ENCODE results near the gene EDIL3. TPM values are rescaled to one million over a fixed set of nuclear protein-coding genes. Genes with fewer than 3 reads are reported as not detected.

EDIL3 gene
- polyA plus RNA-seq, 1 donor (not counting 4 experiments of a cell fraction or from before 2014, with no cell fraction given), result 0.34 TPM

GRCh38 chr5:83993803-83994202, 390.9 kb downstream of the EDIL3 start:
- H3K9ac ChIP-seq (ENCODE audit: control insufficient read depth, extremely low read depth, insufficient read depth, low read length), result no peak overlapping the region
- no peaks in the 10 kb centered on the region for H3K4me1 ChIP-seq (ENCODE audit: control insufficient read depth, extremely low read depth, insufficient read depth, low read length)
- DNase-seq (ENCODE audit: low read depth, low spot score) (no peak), FAIRE-seq (no peak)
- H3K9me3 ChIP-seq (ENCODE audit: control insufficient read depth, low read depth, low read length), result no peaks in the 10 kb centered on the region
- TF ChIP-seq EZH2 (IDR thresholded peaks at IDR 0.05; ENCODE audit: low read length), result no peak
- no peak for TF ChIP-seq CTCF (optimal IDR thresholded peaks at IDR 0.05 in 1 of 3, IDR thresholded peaks at IDR 0.05 in 1 of 3, conservative IDR thresholded peaks at IDR 0.05 in 1 of 3; ENCODE audit: extremely low read depth in 1 of 3, insufficient read depth in 2 of 3, low read length in 3 of 3)
- H3K4me3 ChIP-seq (ENCODE audit: control insufficient read depth in 2 of 3, extremely low read depth in 1 of 3, insufficient read depth in 2 of 3, low read depth in 1 of 3, low read length in 3 of 3), result no peak overlapping the region
- no peaks in the 10 kb centered on the region for H3K27me3 ChIP-seq (ENCODE audit: control insufficient read depth, extremely low read depth, insufficient read depth, low read length)
- H3K79me2 ChIP-seq (ENCODE audit: control insufficient read depth, insufficient read depth, low read length), result no peaks in the 10 kb centered on the region
- dilution Hi-C loops (cut with MboI; ENCODE audit: extremely low pct_ligation_motif_present, low sequenced_read_pairs), result no loop called here
- H2AFZ ChIP-seq (ENCODE audit: control insufficient read depth, low read length), result no peak overlapping the region
- H3K9me1 ChIP-seq (ENCODE audit: control insufficient read depth, extremely low read depth, insufficient read depth, low read length), result no peaks in the 10 kb centered on the region
- H3K4me2 ChIP-seq (ENCODE audit: control insufficient read depth, extremely low read depth, insufficient read depth, low read depth, low read length), result no peak overlapping the region
- no peaks in the 10 kb centered on the region for H4K20me1 ChIP-seq (ENCODE audit: control insufficient read depth, extremely low read depth, insufficient read depth, low read length)
- H3K36me3 ChIP-seq (ENCODE audit: control insufficient read depth in 2 of 2, extremely low read depth in 1 of 2, insufficient read depth in 2 of 2, low read length in 2 of 2), result no peaks in the 10 kb centered on the region
- no peak overlapping the region for H3K27ac ChIP-seq (ENCODE audit: control insufficient read depth, insufficient read depth, low read length)

DNA sequence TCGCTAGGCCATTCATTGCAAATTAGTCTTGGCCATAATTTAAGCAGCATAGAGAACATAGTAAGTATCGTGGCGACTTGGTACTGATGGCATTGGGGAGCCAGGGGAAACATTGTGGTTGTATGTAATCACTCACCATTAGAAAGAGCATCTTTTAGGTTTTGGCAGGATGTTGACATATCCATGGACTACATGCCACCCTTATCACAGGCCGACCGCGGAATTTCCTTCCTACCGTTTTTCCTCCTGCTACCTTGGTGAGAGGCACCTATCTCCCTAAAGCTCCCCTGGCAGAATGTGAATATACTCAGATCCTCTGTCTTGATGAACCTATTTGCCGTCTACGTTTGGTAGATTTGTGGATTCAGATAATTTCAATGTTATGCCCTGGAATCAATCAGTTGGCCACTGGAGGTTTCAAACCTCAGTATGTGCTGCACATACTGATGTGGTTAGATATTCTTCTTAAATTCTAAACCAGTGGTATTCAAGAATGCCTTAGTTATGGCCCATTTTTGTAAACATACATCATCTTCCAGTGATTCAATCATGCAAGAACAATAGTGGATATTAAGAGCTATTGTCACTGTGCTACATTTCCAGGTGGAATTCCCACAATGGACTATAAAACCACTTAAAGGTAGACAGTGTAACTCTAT, 393.0 kb downstream of the EDIL3 start:
- no peaks in the 10 kb centered on the region for H3K36me3 ChIP-seq (ENCODE audit: control insufficient read depth in 2 of 2, extremely low read depth in 1 of 2, insufficient read depth in 2 of 2, low read length in 2 of 2)
- no peaks in the 10 kb centered on the region for H3K9me3 ChIP-seq (ENCODE audit: control insufficient read depth, low read depth, low read length)
- no peak overlapping the region for H3K4me2 ChIP-seq (ENCODE audit: control insufficient read depth, extremely low read depth, insufficient read depth, low read depth, low read length)
- no peak overlapping the region for H3K27ac ChIP-seq (ENCODE audit: control insufficient read depth, insufficient read depth, low read length)
- H3K27me3 ChIP-seq (ENCODE audit: control insufficient read depth, extremely low read depth, insufficient read depth, low read length), result no peaks in the 10 kb centered on the region
- DNase-seq (ENCODE audit: low read depth, low spot score) (no peak), FAIRE-seq (no peak)
- H3K9ac ChIP-seq (ENCODE audit: control insufficient read depth, extremely low read depth, insufficient read depth, low read length), result no peak overlapping the region
- H4K20me1 ChIP-seq (ENCODE audit: control insufficient read depth, extremely low read depth, insufficient read depth, low read length), result no peaks in the 10 kb centered on the region
- H2AFZ ChIP-seq (ENCODE audit: control insufficient read depth, low read length), result no peak overlapping the region
- H3K9me1 ChIP-seq (ENCODE audit: control insufficient read depth, extremely low read depth, insufficient read depth, low read length), result no peaks in the 10 kb centered on the region
- dilution Hi-C loops (cut with MboI; ENCODE audit: extremely low pct_ligation_motif_present, low sequenced_read_pairs), result no loop called here
- no peak for TF ChIP-seq EZH2 (IDR thresholded peaks at IDR 0.05; ENCODE audit: low read length)
- no peak overlapping the region for H3K4me3 ChIP-seq (ENCODE audit: control insufficient read depth in 2 of 3, extremely low read depth in 1 of 3, insufficient read depth in 2 of 3, low read depth in 1 of 3, low read length in 3 of 3)
- peaks cover 5% of the 10 kb centered on the region for H3K4me1 ChIP-seq (ENCODE audit: control insufficient read depth, extremely low read depth, insufficient read depth, low read length)
- H3K79me2 ChIP-seq (ENCODE audit: control insufficient read depth, insufficient read depth, low read length), result no peaks in the 10 kb centered on the region

DNA sequence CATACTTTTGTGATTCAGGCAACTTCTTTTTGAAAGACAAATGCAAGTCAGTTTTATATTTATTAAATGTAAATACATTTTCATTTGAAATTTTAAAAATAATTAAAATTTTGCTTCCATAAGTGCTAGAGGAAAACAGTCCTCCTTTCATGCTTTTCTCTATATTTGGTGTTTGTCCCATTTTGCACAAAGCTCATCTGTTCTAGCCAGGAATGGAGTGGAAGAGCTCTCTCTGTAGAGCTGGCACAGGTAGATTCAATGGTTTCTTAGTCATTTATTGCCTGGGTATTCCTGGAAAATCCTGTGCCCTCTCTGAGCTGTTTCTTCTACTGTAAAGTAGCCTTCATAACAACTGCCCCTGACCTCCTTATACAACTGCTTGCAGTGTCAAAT, 396.4 kb downstream of the EDIL3 start:
- TF ChIP-seq EZH2 (IDR thresholded peaks at IDR 0.05; ENCODE audit: low read length) (no peak), CTCF (optimal IDR thresholded peaks at IDR 0.05 in 1 of 3, IDR thresholded peaks at IDR 0.05 in 1 of 3, conservative IDR thresholded peaks at IDR 0.05 in 1 of 3; ENCODE audit: extremely low read depth in 1 of 3, insufficient read depth in 2 of 3, low read length in 3 of 3) (no peak)
- no peaks in the 10 kb centered on the region for H3K27me3 ChIP-seq (ENCODE audit: control insufficient read depth, extremely low read depth, insufficient read depth, low read length)
- DNase-seq (ENCODE audit: low read depth, low spot score) (no peak), FAIRE-seq (no peak)
- no peaks in the 10 kb centered on the region for H4K20me1 ChIP-seq (ENCODE audit: control insufficient read depth, extremely low read depth, insufficient read depth, low read length)
- no peak overlapping the region for H3K4me2 ChIP-seq (ENCODE audit: control insufficient read depth, extremely low read depth, insufficient read depth, low read depth, low read length)
- H3K36me3 ChIP-seq (ENCODE audit: control insufficient read depth in 2 of 2, extremely low read depth in 1 of 2, insufficient read depth in 2 of 2, low read length in 2 of 2), result no peaks in the 10 kb centered on the region
- no peaks in the 10 kb centered on the region for H3K79me2 ChIP-seq (ENCODE audit: control insufficient read depth, insufficient read depth, low read length)
- H2AFZ ChIP-seq (ENCODE audit: control insufficient read depth, low read length), result peak overlapping the region; percentile 80
- no peak overlapping the region for H3K27ac ChIP-seq (ENCODE audit: control insufficient read depth, insufficient read depth, low read length)
- dilution Hi-C loops (cut with MboI; ENCODE audit: extremely low pct_ligation_motif_present, low sequenced_read_pairs), result no loop called here
- H3K9ac ChIP-seq (ENCODE audit: control insufficient read depth, extremely low read depth, insufficient read depth, low read length), result no peak overlapping the region
- no peak overlapping the region for H3K4me3 ChIP-seq (ENCODE audit: control insufficient read depth in 2 of 3, extremely low read depth in 1 of 3, insufficient read depth in 2 of 3, low read depth in 1 of 3, low read length in 3 of 3)
- peaks cover 5% of the 10 kb centered on the region for H3K4me1 ChIP-seq (ENCODE audit: control insufficient read depth, extremely low read depth, insufficient read depth, low read length)
- H3K9me1 ChIP-seq (ENCODE audit: control insufficient read depth, extremely low read depth, insufficient read depth, low read length), result no peaks in the 10 kb centered on the region
- no peaks in the 10 kb centered on the region for H3K9me3 ChIP-seq (ENCODE audit: control insufficient read depth, low read depth, low read length)

All from keratinocyte (primary cell).